Activated CD4-positive, alpha-beta T cell treated with anti-CD3 and anti-CD28 coated beads, Interleukin-2, amount 50 U/mL, for 4 hours (primary cell): Measurements from ENCODE around the gene LRRC8A.
"Not testable (repeated sequence)": the region's sequence is repeated elsewhere in the genome, so short reads cannot be mapped to it uniquely, and the experiment has no call there.

ENCODE experiments used
- DNase-seq, 2 experiments: peaks; one replicate each; pipeline ENCODE4 v3.0.0-alpha.2; 2020

LRRC8A gene

GRCh38 chr9:128923493-128923883 lies 41.6 kb downstream of the LRRC8A start:
- DNase-seq: no peak

- DNase-seq: peak; percentile 41
Measured at GRCh38 chr9:128927731-128928411, 45.9 kb downstream of the LRRC8A start.

- DNase-seq: no peak
Measured at GRCh38 chr9:128928624-128929023, 46.7 kb downstream of the LRRC8A start.

- no peak for DNase-seq
Measured at GRCh38 chr9:128929560-128929959, 47.6 kb downstream of the LRRC8A start.

- DNase-seq: no peak
Measured at GRCh38 chr9:128933731-128934130, 51.8 kb downstream of the LRRC8A start.

- DNase-seq: no peak
Measured at GRCh38 chr9:128936171-128936865, 54.4 kb downstream of the LRRC8A start.

- no peak for DNase-seq
Measured at GRCh38 chr9:128937310-128938165, 55.6 kb downstream of the LRRC8A start.

- DNase-seq: no peak
Measured at GRCh38 chr9:128940271-128940921, 58.5 kb downstream of the LRRC8A start.

- no peak for DNase-seq
Measured at GRCh38 chr9:128940946-128941755, 59.2 kb downstream of the LRRC8A start.

- no peak for DNase-seq
Measured at GRCh38 chr9:128943832-128944620, 62.1 kb downstream of the LRRC8A start.

GRCh38 chr9:128944966-128945365 lies 63.0 kb downstream of the LRRC8A start:
- DNase-seq: not testable (repeated sequence)

- DNase-seq: no peak
Measured at GRCh38 chr9:128945798-128946501, 64.0 kb downstream of the LRRC8A start.

GRCh38 chr9:128946571-128947276 lies 64.8 kb downstream of the LRRC8A start:
- peak; percentile 4 to 14 for DNase-seq

- DNase-seq: no peak
Measured at GRCh38 chr9:128947277-128947526, 65.3 kb downstream of the LRRC8A start.

- DNase-seq: peak; percentile 99
Measured at GRCh38 chr9:128947527-128948301, 65.8 kb downstream of the LRRC8A start, which contains the start of the genes DOLK and NUP188. DOLK (minus strand) TSS chr9:128947603; CDS start chr9:128947303, 300 bp downstream. NUP188 (plus strand) TSS chr9:128947699; CDS start chr9:128947720, 21 bp downstream.

GRCh38 chr9:128961403-128961802 lies 79.5 kb downstream of the LRRC8A start:
- DNase-seq: not testable (repeated sequence)
